ENCODE measurements around the gene RALGAPA1. TPM values are rescaled to one million over a fixed set of nuclear protein-coding genes. Genes with fewer than 3 reads are reported as not detected.

Gene RALGAPA1
- total and polyA plus RNA-seq, 2 experiments from 2014 or later, result 21.9 to 27.3 TPM

- Histone ChIP-seq H4K20me1 (replicated peaks; ENCODE audit: insufficient read depth) (no peaks in the 10 kb centered on the region), H3K4me3 (no peak overlapping the region), H3K9me2 (ENCODE audit: insufficient read depth) (no peaks in the 10 kb centered on the region), H3K27me3 (ENCODE audit: insufficient read depth) (no peaks in the 10 kb centered on the region), H3K27ac (ENCODE audit: low read depth) (no peak overlapping the region), H3K36me3 (ENCODE audit: insufficient read depth) (no peaks in the 10 kb centered on the region), H3F3A (replicated peaks; ENCODE audit: low read depth) (no peaks in the 10 kb centered on the region), H3K4me1 (ENCODE audit: insufficient read depth) (no peaks in the 10 kb centered on the region), H3K79me2 (replicated peaks; ENCODE audit: insufficient read depth) (no peaks in the 10 kb centered on the region), H3K4me2 (no peak overlapping the region), H2AFZ (no peak overlapping the region)
- Mint-ChIP-seq H3K9me3 (no peaks in the 10 kb centered on the region), H3K4me3 (no peak overlapping the region), H3K36me3 (ENCODE audit: low read depth) (no peaks in the 10 kb centered on the region), H3K4me1 (no peaks in the 10 kb centered on the region; the same call in 2 of the 3 replicates), H3K27ac (no peak overlapping the region), H3K27me3 (ENCODE audit: insufficient read depth, low read depth, poor library complexity) (peaks cover 2% of the 10 kb centered on the region)
- no peak for DNase-seq (ENCODE audit: low spot score)
- TF ChIP-seq ZNF114 (CRISPR knock-in tag; IDR thresholded peaks at IDR 0.05), result no peak
- TF ChIP-seq ETS1 (IDR thresholded peaks at IDR 0.05), result no peak
- TF ChIP-seq POLR2AphosphoS5 (IDR thresholded peaks at IDR 0.05; ENCODE audit: low read depth), result no peak
- ATAC-seq, result no peak
These were observed 232.2 kb downstream of the RALGAPA1 start for GRCh38 chr14:35576856-35577255.

- no peak overlapping the region for H3K27ac ChIP-seq (ENCODE audit: low read depth)
- H3K36me3 ChIP-seq (ENCODE audit: insufficient read depth), result no peaks in the 10 kb centered on the region
- H3K4me3 Mint-ChIP-seq, result no peak overlapping the region
- DNase-seq (ENCODE audit: low spot score) (no peak), ATAC-seq (no peak)
- H4K20me1 ChIP-seq (replicated peaks; ENCODE audit: insufficient read depth), result no peaks in the 10 kb centered on the region
- H2AFZ ChIP-seq, result no peak overlapping the region
- no peaks in the 10 kb centered on the region for H3F3A ChIP-seq (replicated peaks; ENCODE audit: low read depth)
- peaks cover 2% of the 10 kb centered on the region for H3K27me3 Mint-ChIP-seq (ENCODE audit: insufficient read depth, low read depth, poor library complexity)
- H3K36me3 Mint-ChIP-seq (ENCODE audit: low read depth), result no peaks in the 10 kb centered on the region
- no peak for TF ChIP-seq EZH2 (IDR thresholded peaks at IDR 0.05; ENCODE audit: low read depth, unreplicated experiment)
- TF ChIP-seq STAT1 (IDR thresholded peaks at IDR 0.05; ENCODE audit: unreplicated experiment), result no peak
- no peak for TF ChIP-seq JUNB (IDR thresholded peaks at IDR 0.05; ENCODE audit: unreplicated experiment)
- TF ChIP-seq ZNF114 (CRISPR knock-in tag; IDR thresholded peaks at IDR 0.05), result no peak
- no peak for TF ChIP-seq CREB1 (CRISPR knock-in tag; IDR thresholded peaks at IDR 0.05; ENCODE audit: low read depth)
- TF ChIP-seq NANOG (IDR thresholded peaks at IDR 0.05; ENCODE audit: borderline replicate concordance), result no peak
- TF ChIP-seq CTCF (conservative IDR thresholded peaks at IDR 0.05; ENCODE audit: low read depth in 2 of 2), result no peak
- TF ChIP-seq ZNF331 (CRISPR knock-in tag; IDR thresholded peaks at IDR 0.05; ENCODE audit: low read depth), result no peak
- TF ChIP-seq ETS1 (IDR thresholded peaks at IDR 0.05), result no peak
- no peak for TF ChIP-seq REST (IDR thresholded peaks at IDR 0.05; ENCODE audit: unreplicated experiment)
- no peaks in the 10 kb centered on the region for H3K27me3 ChIP-seq (ENCODE audit: insufficient read depth)
- H3K4me1 Mint-ChIP-seq, result no peaks in the 10 kb centered on the region
- H3K79me2 ChIP-seq (replicated peaks; ENCODE audit: insufficient read depth), result no peaks in the 10 kb centered on the region
- H3K4me1 ChIP-seq (ENCODE audit: insufficient read depth), result no peaks in the 10 kb centered on the region
- H3K27ac Mint-ChIP-seq, result no peak overlapping the region
- H3K4me2 ChIP-seq, result no peak overlapping the region
- H3K9me2 ChIP-seq (ENCODE audit: insufficient read depth), result no peaks in the 10 kb centered on the region
- H3K4me3 ChIP-seq, result no peak overlapping the region
- no peaks in the 10 kb centered on the region for H3K9me3 Mint-ChIP-seq
These were observed 232.8 kb downstream of the RALGAPA1 start for GRCh38 chr14:35576260-35576659.

Data from GM23338 (cell line).